Gastrocnemius medialis (tissue), 4 donors: Measurements from ENCODE around the gene SOX1.

Experiments
- CTCF ChIP-seq, 5 experiments: fragments of 450-650 bp in 3 of 5; fragments of 200-600 bp in 2 of 5; sonication (generic) in 2 of 5; IDR thresholded peaks in 4 of 5; conservative IDR thresholded peaks in 1 of 5; 1 replicate in 4 of 5; 2 replicates in 1 of 5; pipeline ENCODE4 v1.5.1; 2016 to 2019; ENCODE audit warnings: antibody characterized with exemption in 5 of 5, mild to moderate bottlenecking in 3 of 5, moderate library complexity in 3 of 5
- POLR2A ChIP-seq, 2 donors: fragments of 450-650 bp; IDR thresholded peaks; one replicate each; pipeline ENCODE4 v1.6.1; 2017; ENCODE audit warnings: antibody characterized with exemption in 2 of 2, mild to moderate bottlenecking in 2 of 2, moderate library complexity in 2 of 2

- TF ChIP-seq CTCF (IDR thresholded peaks at IDR 0.05 in 4 of 5, conservative IDR thresholded peaks at IDR 0.05 in 1 of 5), result no peak
- no peak for TF ChIP-seq POLR2A (IDR thresholded peaks at IDR 0.05)
Measured at GRCh38 chr13:112112534-112113276, 45.8 kb downstream of the SOX1 start.
